A673 (cell line): ENCODE data around the gene MRPL48.

Source experiments
- EZH2 ChIP-seq: fragments of 200-600 bp; sonication (generic); IDR thresholded peaks from 2 replicates; pipeline ENCODE4 v1.6.1; 2017; ENCODE audit warnings: borderline replicate concordance, low read depth, mild to moderate bottlenecking, mixed read lengths, antibody characterized with exemption, low read length; ENCODE audit not compliant: poor library complexity, severe bottlenecking
- TF ChIP-seq, protein P1 (sequence below): fragments of 300-800, 200-600 bp; sonication (generic); conservative IDR thresholded peaks from 2 replicates; pipeline ENCODE4 v1.5.1; 2017; ENCODE audit warnings: low read depth, mild to moderate bottlenecking, antibody characterized with exemption, low read length, moderate library complexity, mixed read lengths

DNA sequence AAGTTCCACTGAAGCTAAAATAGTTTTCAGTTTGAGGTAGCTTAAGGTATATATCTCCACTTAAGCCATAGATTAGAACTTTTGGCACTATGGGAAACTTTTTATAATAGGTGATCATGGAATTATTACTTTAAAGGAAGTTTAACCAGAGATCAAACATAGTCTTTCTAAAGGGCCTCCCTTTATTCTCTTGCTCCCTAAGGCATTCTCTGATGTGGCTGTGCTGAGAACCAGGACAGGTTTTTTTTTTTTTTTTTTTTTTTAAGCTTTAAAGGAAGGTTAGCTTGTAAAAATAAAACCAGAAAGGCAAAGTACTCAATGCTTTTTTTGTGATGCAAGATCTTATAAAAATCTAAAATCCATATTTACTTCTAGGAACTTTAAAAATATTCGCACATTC is 2.9 kb upstream of the MRPL48 start:
- TF ChIP-seq, protein P1, sequence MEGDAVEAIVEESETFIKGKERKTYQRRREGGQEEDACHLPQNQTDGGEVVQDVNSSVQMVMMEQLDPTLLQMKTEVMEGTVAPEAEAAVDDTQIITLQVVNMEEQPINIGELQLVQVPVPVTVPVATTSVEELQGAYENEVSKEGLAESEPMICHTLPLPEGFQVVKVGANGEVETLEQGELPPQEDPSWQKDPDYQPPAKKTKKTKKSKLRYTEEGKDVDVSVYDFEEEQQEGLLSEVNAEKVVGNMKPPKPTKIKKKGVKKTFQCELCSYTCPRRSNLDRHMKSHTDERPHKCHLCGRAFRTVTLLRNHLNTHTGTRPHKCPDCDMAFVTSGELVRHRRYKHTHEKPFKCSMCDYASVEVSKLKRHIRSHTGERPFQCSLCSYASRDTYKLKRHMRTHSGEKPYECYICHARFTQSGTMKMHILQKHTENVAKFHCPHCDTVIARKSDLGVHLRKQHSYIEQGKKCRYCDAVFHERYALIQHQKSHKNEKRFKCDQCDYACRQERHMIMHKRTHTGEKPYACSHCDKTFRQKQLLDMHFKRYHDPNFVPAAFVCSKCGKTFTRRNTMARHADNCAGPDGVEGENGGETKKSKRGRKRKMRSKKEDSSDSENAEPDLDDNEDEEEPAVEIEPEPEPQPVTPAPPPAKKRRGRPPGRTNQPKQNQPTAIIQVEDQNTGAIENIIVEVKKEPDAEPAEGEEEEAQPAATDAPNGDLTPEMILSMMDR = no peak
- TF ChIP-seq EZH2 = no peak
